NCI-H510A (cell line): ENCODE measurements around the gene PAN3.

Source experiments
- DNase-seq: peaks from one replicate; lab custom pipeline; 2025; lab: John Stamatoyannopoulos, UW

Gene PAN3

DNA sequence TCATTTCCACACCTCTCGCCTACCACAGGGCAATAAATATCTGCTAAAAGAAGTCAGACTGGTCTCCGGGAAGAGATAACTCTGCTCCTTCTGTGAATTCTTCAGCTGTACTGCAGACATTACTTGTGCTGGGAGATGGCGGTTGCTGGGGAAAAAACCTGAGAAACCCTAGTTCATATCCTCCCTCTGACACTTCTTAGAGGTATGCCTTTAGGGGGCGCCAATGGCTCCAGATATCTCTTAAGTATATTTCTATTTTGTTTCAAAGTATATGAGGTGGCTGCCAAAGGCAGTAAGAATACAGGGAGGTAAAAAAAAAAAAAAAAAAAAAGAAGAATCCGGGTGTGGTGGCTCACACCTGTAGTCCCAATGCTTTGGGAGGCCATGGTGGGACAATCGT is 175.2 kb downstream of the PAN3 start:
- DNase-seq, result no peak

DNA sequence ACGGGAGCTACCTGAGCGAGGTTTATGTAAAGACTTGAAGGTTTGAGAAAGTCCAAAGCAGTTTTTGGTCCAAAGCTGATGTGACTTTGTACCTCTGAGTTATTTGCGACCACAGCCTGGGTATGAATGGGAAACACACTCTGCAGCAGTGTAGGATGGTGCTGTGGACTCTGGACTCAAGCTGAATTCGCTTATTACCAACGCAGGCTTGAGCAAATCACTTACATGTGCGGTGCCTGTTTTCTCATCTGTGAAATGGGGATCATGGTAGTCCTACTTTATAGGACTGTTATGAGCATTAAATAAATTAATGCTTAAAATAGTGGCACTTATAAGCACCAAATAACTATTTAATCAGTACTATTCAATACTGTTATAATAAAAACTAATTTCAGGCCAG is 176.5 kb downstream of the PAN3 start:
- no peak for DNase-seq

DNA sequence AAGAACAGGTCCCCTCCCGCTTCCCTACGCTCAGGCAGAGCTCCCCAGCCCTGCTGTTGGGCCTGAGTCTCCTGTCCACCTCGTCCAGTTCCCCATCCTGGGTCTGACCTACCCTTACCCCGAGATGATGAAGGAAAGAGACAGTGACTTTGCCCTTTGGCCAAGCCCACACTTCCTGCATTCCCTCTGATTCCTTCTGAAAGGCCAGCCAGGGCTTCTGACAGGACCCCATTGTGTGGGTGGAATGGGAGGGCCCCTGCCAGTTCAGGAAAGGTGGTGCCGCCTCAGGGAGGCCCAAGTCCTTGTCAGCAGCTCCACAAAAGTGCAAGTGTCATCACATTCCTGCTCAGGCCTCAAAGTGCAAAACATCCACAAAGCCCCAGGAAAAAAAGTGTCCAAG is 177.8 kb downstream of the PAN3 start:
- DNase-seq, result no peak

- DNase-seq, result no peak
Measured at GRCh38 chr13:28316836-28317235, 178.5 kb downstream of the PAN3 start.

- no peak for DNase-seq
Measured at GRCh38 chr13:28318496-28318895, 180.2 kb downstream of the PAN3 start.

DNA sequence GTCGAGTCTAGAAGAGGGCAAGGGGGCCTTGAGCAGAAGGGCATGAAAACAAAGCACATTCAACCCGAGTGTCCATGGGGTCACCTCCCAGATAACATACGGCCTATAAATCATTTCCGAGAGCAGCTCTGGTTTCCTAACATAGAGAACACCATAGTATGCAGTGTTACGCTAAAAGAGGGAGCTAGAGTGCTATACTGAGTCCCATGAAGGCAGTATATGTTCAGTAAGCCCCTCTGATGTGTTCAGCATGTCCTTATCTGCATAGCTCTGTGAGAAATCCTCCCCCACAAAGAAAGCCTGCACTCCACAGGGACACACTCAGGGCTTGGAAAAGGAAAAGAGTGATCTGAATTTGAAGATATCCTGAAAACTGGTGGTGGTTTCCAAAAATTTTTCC is 181.2 kb downstream of the PAN3 start:
- DNase-seq, result no peak

DNA sequence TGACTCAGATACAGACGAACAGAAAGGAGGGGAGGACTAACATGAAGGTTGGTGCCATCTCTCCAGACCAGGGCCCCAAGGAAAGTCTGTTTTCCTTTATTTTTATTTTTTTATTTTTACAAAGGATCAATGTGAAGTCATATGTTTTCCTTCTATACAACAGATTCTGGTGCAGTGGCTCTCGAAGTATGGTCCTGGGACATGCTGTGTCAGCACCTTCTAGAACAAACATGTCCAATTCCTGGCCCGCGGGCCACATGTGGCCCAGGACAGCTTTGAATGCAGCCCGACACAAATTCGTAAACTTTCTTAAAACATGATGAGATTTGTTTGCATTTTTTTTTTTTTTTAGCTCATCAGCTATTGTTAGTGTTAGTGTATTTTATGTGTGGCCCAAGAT is 181.9 kb downstream of the PAN3 start:
- DNase-seq, result no peak

- DNase-seq, result peak; percentile 17
Measured at GRCh38 chr13:28320884-28321574, 182.7 kb downstream of the PAN3 start.

DNA sequence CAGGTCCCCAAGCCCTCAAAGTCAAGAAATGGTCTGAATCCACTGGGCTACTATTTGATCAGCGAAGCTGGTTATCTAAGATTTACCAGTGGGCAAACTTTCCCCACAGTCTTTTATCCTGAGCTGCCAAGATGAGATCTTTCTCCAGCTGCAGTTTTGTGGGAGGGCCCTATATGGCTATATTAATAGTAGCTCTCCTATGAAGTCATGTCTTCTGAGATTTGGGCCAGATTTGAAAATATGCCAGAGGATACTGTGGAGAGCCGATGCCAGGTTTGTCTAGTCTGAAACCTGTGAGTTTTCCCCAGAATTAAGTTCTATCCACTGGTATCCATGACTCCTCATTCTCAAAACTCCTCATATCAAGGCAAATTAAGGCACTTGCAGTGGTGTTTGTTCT is 183.4 kb downstream of the PAN3 start:
- DNase-seq, result no peak

DNA sequence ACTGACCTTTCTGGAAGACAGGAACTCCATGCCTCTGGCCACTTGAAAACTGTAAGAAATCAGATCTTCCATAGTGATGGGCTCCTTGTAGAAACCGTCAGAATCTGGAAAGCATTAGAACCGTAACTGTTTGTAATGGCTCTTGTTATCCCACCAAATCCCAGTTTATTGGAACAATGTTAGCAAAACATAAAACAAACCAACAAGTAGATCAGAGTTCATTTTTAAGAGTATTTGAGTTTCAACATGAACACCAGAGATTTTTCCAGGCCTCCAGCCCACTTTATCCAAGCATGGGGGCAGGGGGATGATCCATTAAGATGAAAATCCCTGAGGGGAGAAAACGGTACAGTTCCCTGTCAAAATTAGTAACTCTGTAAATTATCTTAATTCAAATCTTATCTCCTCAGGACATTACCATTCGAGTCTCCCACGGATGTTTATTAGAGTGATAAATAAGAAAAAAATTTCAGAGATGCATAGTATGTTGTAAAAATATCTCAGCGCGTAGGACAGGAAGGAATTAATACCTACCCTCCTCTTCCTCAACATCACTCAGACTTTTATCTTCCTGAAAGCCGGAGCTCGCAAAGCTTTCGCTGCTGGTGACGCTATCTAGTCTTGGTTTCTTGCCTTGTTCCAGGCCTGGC is 184.0 kb downstream of the PAN3 start:
- no peak for DNase-seq

DNA sequence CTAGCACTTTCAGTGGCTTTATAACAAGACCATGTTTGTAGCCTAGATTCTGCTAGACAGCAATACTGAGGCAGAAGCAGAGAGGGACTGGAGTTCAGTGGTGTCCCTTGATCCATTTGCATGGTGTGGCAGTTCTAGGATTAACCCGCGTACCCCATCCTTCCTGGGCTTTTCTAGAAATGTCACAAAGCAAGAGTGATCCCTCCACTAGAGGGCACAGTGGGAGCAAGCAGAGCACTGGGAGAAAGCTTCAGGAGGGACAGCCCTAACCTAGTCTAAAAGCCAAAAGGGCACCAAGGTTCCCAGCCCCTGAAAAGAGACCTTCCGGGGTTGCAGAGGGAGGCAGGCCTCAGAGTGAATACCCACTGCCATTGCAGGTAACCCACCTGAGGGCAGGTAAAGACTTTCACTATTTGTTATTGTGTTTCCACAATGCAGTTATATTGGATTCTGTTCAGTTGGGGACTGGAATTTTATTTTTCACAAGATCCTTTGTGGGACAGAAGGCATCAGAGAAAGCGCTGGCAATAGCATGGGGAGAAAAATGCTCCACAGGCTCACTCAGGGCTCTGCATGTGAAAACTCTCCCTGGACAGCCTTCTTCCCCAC is 185.9 kb downstream of the PAN3 start:
- DNase-seq, result no peak

GRCh38 chr13:28325022-28325421 is 186.7 kb downstream of the PAN3 start:
- DNase-seq, result no peak

- DNase-seq, result no peak
Measured at GRCh38 chr13:28326056-28326455, 187.7 kb downstream of the PAN3 start.

- DNase-seq, result no peak
Measured at GRCh38 chr13:28327373-28328270, 189.3 kb downstream of the PAN3 start.

GRCh38 chr13:28328271-28328607 is 189.9 kb downstream of the PAN3 start:
- DNase-seq, result no peak

- no peak for DNase-seq
Measured at GRCh38 chr13:28329395-28330158, 191.2 kb downstream of the PAN3 start.

- DNase-seq, result no peak
Measured at GRCh38 chr13:28333204-28333881, 195.0 kb downstream of the PAN3 start.

DNA sequence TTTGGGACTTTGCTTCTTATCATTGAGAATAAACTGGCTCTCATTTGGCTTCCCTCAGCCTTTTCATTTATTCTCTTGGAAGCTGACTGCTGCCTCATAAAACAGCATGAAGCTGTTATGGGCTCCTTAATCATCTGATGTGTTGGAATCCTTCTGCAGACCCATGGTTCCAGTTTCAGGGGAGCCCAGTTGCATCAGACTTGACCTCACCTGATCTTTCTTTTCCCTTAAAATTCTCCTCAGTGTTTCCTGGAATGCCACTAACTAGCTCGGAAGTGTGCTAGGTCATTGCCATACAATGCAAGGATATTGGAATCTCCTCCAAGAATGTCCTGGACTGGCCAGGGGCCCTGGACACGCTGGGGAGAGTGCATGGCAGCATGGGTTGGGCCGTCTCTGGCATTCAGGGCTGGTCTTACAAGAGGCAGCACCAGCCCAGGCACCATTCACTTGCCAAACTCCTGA is 197.9 kb downstream of the PAN3 start:
- no peak for DNase-seq

- no peak for DNase-seq
Measured at GRCh38 chr13:28337166-28338005, 199.0 kb downstream of the PAN3 start.

DNA sequence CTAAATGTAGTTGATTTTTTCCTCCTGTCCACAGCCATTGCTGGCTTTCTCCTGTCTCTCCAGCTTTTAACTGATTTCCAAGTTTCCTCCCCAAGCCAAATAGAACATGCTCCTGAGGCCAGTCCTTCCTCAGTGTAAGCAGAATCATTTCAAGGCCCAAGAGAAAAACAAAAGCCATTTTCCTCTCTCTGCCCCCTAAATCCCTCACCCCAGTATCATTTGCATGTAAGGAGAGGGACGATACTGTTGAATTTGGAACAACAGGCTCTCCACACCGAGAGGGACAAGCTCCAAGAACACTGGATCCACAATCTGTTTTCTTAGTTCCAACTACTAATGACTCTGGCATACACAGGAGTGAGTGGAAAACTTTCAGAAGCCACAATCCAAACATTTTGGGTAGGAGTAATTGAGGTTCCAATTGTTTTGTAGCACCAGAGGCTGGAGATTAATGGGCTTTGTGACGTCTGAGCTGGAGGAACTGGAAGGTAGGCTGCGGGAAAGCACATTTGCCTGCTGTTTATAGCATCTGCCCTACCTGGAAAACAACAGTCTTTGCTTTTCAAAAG is 199.7 kb downstream of the PAN3 start:
- no peak for DNase-seq
